GM19238 (cell line): ENCODE data around the gene CFAP100.

Experiments used
- DNase-seq: peaks from one replicate; pipeline ENCODE4 v3.0.0; 2011; ENCODE audit warnings: low spot score; ENCODE audit not compliant: insufficient read length

Gene CFAP100

GRCh38 chr3:126373682-126374601 is 20.8 kb upstream of the CFAP100 start:
- no peak for DNase-seq

- DNase-seq, result no peak
Observed at GRCh38 chr3:126375835-126376331, 18.8 kb upstream of the CFAP100 start.

GRCh38 chr3:126376444-126376843 is 18.3 kb upstream of the CFAP100 start:
- no peak for DNase-seq

GRCh38 chr3:126377211-126377610 is 17.5 kb upstream of the CFAP100 start:
- DNase-seq, result no peak

GRCh38 chr3:126378341-126378751 is 16.4 kb upstream of the CFAP100 start:
- DNase-seq, result no peak

- DNase-seq, result no peak
Observed at GRCh38 chr3:126380011-126380768, 14.5 kb upstream of the CFAP100 start.

GRCh38 chr3:126381966-126382365 is 12.7 kb upstream of the CFAP100 start:
- DNase-seq, result no peak

GRCh38 chr3:126389112-126389793 is 5.5 kb upstream of the CFAP100 start:
- DNase-seq, result peak; percentile 66

- DNase-seq, result no peak
Observed at GRCh38 chr3:126389794-126390146, 4.9 kb upstream of the CFAP100 start.

- DNase-seq, result no peak
Observed at GRCh38 chr3:126390201-126390600, 4.5 kb upstream of the CFAP100 start.

- no peak for DNase-seq
Observed at GRCh38 chr3:126390751-126391150, 4.0 kb upstream of the CFAP100 start.

GRCh38 chr3:126391631-126392030 is 3.1 kb upstream of the CFAP100 start:
- DNase-seq, result no peak

GRCh38 chr3:126392246-126392645 is 2.5 kb upstream of the CFAP100 start:
- DNase-seq, result no peak

GRCh38 chr3:126393563-126393962 is 1.1 kb upstream of the CFAP100 start:
- no peak for DNase-seq

- no peak for DNase-seq
Observed at GRCh38 chr3:126394977-126395321, 240 bp downstream of the CFAP100 start.

- DNase-seq, result no peak
Observed at GRCh38 chr3:126395846-126396513, 1.3 kb downstream of the CFAP100 start.

GRCh38 chr3:126396536-126396935 is 1.8 kb downstream of the CFAP100 start:
- DNase-seq, result no peak

GRCh38 chr3:126397610-126398422 is 3.1 kb downstream of the CFAP100 start:
- DNase-seq, result no peak

- DNase-seq, result no peak
Observed at GRCh38 chr3:126398423-126399350, 4.0 kb downstream of the CFAP100 start.
